GM18508 (cell line): ENCODE data around the gene MDN1.

Experiments used
- ATAC-seq: cut with Tn5 transposase; IDR thresholded peaks from one replicate; pipeline ENCODE4 v1.9.1; 2021; ENCODE audit warnings: moderate number of reproducible peaks; ENCODE audit not compliant: insufficient read depth, unreplicated experiment

MDN1 gene

GRCh38 chr6:89702349-89702748, 117.2 kb downstream of the MDN1 start:
- ATAC-seq, result no peak

GRCh38 chr6:89695667-89696066, 123.9 kb downstream of the MDN1 start:
- no peak for ATAC-seq

GRCh38 chr6:89694428-89694827, 125.2 kb downstream of the MDN1 start:
- no peak for ATAC-seq

GRCh38 chr6:89693207-89693606, 126.4 kb downstream of the MDN1 start:
- ATAC-seq, result no peak

- no peak for ATAC-seq
Observed at GRCh38 chr6:89692256-89692655, 127.3 kb downstream of the MDN1 start.

- no peak for ATAC-seq
Observed at GRCh38 chr6:89690944-89691324, 128.7 kb downstream of the MDN1 start.

DNA sequence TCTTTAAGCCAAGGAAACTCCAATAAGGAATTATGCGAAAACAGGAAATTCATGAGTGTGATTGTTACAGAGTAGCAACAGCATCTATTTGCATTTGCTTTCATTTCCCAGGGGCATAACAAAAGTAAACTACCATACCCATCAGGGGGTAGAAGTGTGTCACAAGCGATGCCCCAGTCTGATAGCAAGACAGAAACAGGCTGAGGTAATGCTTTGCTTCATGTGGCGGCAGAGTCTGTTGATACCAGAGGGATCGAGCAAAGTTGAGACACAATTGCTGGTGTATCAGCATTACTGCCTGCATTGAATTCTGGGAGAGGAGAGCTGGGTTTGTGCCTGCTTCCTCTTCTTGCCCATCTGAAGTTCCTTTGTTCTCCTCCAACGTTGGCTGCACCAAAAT, 129.9 kb downstream of the MDN1 start:
- no peak for ATAC-seq

DNA sequence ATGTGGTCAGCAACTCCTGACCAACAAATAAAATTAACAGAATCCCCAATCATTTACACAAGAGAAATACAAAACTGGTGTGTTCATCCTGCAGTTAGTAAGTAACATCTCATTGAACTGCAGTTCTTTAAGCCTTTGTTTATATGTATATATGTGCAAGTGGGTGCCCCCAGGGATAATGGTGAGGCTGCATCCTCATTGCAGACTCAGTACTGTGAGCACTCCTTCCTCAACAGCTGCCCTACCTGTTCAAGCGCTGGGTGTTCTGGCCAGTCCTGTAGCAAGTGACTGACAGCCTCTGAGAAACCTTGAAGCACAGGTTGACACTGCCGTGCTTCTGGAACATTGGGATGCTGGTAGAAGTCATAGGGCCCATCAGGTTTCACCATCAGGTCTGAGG, 131.3 kb downstream of the MDN1 start:
- ATAC-seq, result no peak

GRCh38 chr6:89685311-89685710, 134.3 kb downstream of the MDN1 start:
- no peak for ATAC-seq

DNA sequence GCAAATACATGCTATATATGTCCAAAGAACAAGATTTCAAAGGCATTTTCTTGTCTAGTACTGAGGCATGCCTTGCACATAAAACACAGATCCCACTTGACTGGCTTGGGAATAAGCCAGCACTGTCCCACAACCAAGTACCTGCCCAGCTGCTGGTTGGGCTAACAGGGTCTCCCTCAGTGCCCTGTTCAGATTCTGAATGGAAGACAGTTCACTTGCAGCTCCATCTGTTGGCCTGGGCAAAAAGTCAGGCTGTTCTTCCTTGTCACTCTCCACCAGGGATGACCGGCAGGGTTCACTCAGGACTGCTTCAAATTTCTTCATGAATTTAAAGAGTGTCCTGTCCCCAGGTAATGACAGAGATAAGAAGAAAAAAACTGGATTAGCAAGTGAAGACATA, 136.6 kb downstream of the MDN1 start:
- ATAC-seq, result no peak

DNA sequence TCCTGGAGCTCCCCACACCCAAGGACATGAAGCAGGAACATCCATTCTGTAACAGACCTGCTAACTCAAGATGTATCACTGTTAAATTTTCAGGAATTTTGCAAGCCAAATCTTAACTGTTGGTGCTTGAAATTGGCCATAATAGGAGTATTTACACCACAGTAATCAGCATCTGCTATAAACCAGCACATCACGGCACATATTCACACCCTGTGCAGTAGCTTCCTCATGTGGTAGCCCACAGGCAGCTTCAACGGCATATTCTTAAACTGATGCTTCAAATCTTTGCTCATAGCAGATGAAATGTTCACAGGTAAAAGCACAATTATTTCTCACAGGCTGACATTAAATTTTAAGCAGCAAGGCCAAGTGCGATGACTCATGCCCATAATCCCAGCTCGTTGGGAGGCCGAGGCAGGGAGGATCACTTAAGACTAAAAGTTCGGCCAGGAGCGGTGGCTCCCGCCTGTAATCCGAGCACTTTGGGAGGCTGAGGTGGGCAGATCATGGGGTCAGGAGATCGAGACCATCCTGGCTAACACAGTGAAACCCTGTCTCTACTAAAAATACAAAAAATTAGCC, 137.5 kb downstream of the MDN1 start:
- no peak for ATAC-seq

DNA sequence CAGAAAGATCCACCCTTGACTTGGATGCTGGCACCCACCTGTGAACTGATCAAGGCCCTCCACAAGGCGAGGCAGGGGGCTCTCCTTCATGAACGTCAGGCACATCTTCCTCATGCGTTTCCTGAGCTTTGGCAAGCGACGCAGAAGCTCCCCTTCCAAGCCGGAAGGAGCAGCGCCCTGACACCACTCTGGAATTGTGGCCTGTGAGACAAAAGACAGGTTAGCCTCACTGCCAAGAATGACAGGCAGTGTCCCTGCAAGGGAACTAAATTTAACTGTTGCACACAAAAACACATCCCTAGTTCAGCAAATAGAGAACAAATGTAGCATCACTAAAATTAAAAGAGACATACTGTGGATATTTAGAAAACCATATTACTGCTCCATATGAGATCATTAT, 139.0 kb downstream of the MDN1 start:
- no peak for ATAC-seq

- ATAC-seq, result no peak
Observed at GRCh38 chr6:89680150-89680549, 139.4 kb downstream of the MDN1 start.

- no peak for ATAC-seq
Observed at GRCh38 chr6:89679215-89680120, 140.1 kb downstream of the MDN1 start.

- ATAC-seq, result no peak
Observed at GRCh38 chr6:89678531-89678930, 141.1 kb downstream of the MDN1 start.

DNA sequence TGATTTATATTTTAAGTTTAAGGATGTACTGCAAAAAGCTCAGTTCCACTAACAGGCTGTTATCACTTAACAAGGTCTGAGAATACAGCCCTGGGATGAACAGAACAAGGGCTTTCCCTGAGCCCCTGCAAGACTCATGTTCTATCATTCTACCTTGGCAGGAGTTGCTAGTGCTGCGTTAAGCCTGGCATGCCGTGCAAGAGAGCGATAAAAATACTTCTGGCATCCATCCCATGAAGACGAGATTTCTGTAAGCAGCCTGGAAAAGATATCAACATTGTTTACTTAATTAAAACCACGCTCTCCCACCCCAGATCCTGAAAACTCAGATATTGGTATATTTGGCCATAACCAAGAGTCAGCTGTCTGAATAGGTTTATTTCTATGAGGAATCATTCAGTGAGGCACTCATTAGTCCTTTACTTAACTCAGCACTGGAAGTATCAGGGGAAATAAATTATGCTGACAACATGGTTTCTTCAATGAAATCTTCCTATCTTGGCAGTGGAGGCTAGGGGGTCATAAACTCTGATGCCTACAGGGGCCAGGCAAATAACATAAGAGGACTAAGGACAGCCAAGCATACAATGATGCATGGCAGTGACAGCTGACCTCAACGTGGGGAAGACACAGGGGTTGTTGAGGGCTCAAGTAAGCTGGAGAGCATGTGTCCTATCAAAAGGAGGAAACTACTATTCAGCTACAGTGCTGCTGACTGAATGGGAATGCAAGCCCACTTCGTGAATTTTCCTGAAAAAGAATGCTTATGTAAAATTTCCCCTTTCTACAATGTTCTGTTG, 143.4 kb downstream of the MDN1 start:
- no peak for ATAC-seq

DNA sequence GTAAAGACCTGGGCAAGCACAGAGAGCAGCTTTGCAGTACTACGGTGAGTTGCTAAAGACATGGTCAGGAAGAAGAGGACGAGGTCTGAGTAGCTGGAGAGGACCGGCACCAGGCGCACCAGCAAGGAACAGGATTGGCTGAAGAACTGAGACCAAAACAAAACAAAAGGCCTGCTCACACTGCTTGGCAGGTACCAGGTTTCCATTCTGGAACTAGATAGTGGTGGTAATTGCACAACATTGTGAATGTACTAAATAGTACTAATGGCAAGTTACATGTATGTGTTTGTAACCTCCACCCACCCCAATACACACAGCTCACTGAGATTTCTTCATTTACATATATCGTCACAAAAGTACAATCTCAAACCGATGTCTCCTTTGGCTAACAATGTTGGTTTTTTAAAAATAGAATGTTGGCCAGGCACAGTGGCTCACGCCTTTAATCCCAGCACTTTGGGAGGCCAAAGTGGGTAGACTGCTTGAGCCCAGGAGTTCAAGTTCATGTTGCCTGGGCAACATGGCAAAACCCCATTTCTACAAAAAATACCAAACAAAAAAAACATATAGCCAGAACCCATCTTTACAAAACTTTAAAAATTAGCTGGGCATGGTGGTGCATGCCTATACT, 148.5 kb downstream of the MDN1 start:
- ATAC-seq, result no peak

DNA sequence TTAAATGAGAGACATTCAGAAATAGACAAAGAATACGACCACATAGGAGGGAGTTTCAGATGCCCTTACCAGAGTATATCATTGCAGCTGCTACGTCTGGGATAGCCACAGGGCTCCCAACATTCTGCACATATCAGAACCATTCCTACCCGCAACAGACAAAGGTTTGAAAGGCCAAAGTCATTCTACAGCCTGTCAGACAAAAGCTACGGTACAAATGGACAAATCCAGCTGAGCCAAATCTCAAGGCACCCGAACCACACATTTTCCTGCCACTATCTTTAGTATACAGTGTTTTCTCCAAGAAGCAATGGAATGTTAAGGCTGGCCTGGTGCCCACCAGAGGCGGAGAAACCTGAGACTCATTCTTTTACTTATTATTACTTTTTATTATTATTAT, 150.6 kb downstream of the MDN1 start:
- ATAC-seq, result no peak

- ATAC-seq, result no peak
Observed at GRCh38 chr6:89667872-89668556, 151.6 kb downstream of the MDN1 start.

- ATAC-seq, result no peak
Observed at GRCh38 chr6:89662659-89663223, 156.9 kb downstream of the MDN1 start.
